WTC11 (cell line): ENCODE data around the gene SLAMF6. TPM values are rescaled to one million over a fixed set of nuclear protein-coding genes. Genes with fewer than 3 reads are reported as not detected.

Experiments
- ATAC-seq: fragments of 200-7000 bp; cut with Tn5 transposase; 2 replicates; pipeline ENCODE4 v1.10.0; 2021; ENCODE audit warnings: mild to moderate bottlenecking, moderate library complexity
- CTCF ChIA-PET: fragments of 300-600 bp; sonication (Branson Sonifier 250); formaldehyde crosslinking; loops from one replicate; lab custom pipeline; 2021; ENCODE audit warnings: antibody characterized with exemption; lab: Charles Lee
- POLR2A ChIA-PET: fragments of 350-600 bp; sonication (Branson Sonifier 250); formaldehyde crosslinking; loops from one replicate; lab custom pipeline; 2021; ENCODE audit warnings: antibody characterized with exemption; lab: Charles Lee
- DNase-seq: peaks from one replicate; pipeline ENCODE4 v3.0.0; 2021; ENCODE audit warnings: low spot score
- H3K27ac Mint-ChIP-seq: 2 replicates; pipeline ENCODE4 v1.8.0; 2021; ENCODE audit warnings: mixed read lengths
- H3K27me3 Mint-ChIP-seq: 2 replicates; pipeline ENCODE4 v1.8.0; 2021; ENCODE audit warnings: low read depth, mild to moderate bottlenecking, moderate library complexity, mixed read lengths
- H3K36me3 Mint-ChIP-seq: 2 replicates; pipeline ENCODE4 v1.8.0; 2021; ENCODE audit warnings: mixed read lengths
- H3K4me1 Mint-ChIP-seq: 2 replicates; pipeline ENCODE4 v1.8.0; 2022; ENCODE audit warnings: mixed read lengths
- H3K4me3 Mint-ChIP-seq: 2 replicates; pipeline ENCODE4 v1.8.0; 2021; ENCODE audit warnings: mild to moderate bottlenecking, moderate library complexity, mixed read lengths
- H3K9me3 Mint-ChIP-seq: 2 replicates; pipeline ENCODE4 v1.8.0; 2021; ENCODE audit warnings: mixed read lengths
- ATF1 ChIP-seq: sonication (generic); formaldehyde crosslinking; IDR thresholded peaks from 2 replicates; pipeline ENCODE4 v1.8.1; 2023; ENCODE audit warnings: mild to moderate bottlenecking, moderate library complexity, missing genetic modification reagents
- E2F4 ChIP-seq: sonication (generic); formaldehyde crosslinking; IDR thresholded peaks from 2 replicates; pipeline ENCODE4 v1.8.1; 2022; ENCODE audit warnings: low read depth, mild to moderate bottlenecking, moderate library complexity, missing genetic modification reagents, borderline replicate concordance
- E2F5 ChIP-seq: sonication (generic); formaldehyde crosslinking; IDR thresholded peaks from 2 replicates; pipeline ENCODE4 v1.8.1; 2022; ENCODE audit warnings: mild to moderate bottlenecking, moderate library complexity, missing genetic modification reagents
- ESRRA ChIP-seq: sonication (generic); formaldehyde crosslinking; IDR thresholded peaks from 2 replicates; pipeline ENCODE4 v1.8.1; 2022; ENCODE audit warnings: mild to moderate bottlenecking, missing genetic modification reagents, borderline replicate concordance
- FOXJ3 ChIP-seq: sonication (generic); formaldehyde crosslinking; IDR thresholded peaks from 2 replicates; pipeline ENCODE4 v1.9.0; 2021; ENCODE audit warnings: missing genetic modification reagents, mild to moderate bottlenecking, borderline replicate concordance
- FOXK1 ChIP-seq: sonication (generic); formaldehyde crosslinking; IDR thresholded peaks from 2 replicates; pipeline ENCODE4 v1.8.0; 2022; ENCODE audit warnings: mild to moderate bottlenecking, moderate library complexity, missing genetic modification reagents
- FOXP4 ChIP-seq: sonication (generic); formaldehyde crosslinking; IDR thresholded peaks from 2 replicates; pipeline ENCODE4 v1.8.0; 2022; ENCODE audit warnings: mild to moderate bottlenecking, missing genetic modification reagents
- JUN ChIP-seq: sonication (generic); formaldehyde crosslinking; IDR thresholded peaks from 2 replicates; pipeline ENCODE4 v1.8.0; 2023; ENCODE audit warnings: mild to moderate bottlenecking, missing genetic modification reagents
- MXD4 ChIP-seq: fragments of 250-450 bp; sonication (Bioruptor Pico); IDR thresholded peaks from 2 replicates; pipeline ENCODE4 v1.8.0; 2021; ENCODE audit warnings: mild to moderate bottlenecking, moderate library complexity, borderline replicate concordance
- NR1H2 ChIP-seq: sonication (generic); formaldehyde crosslinking; IDR thresholded peaks from 2 replicates; pipeline ENCODE4 v1.9.0; 2021; ENCODE audit warnings: mild to moderate bottlenecking, moderate library complexity, missing genetic modification reagents
- NR2C2 ChIP-seq: sonication (generic); formaldehyde crosslinking; IDR thresholded peaks from 2 replicates; pipeline ENCODE4 v1.8.0; 2022; ENCODE audit warnings: mild to moderate bottlenecking, missing genetic modification reagents
- NR3C1 ChIP-seq: sonication (generic); formaldehyde crosslinking; conservative IDR thresholded peaks from 2 replicates; pipeline ENCODE4 v1.8.1; 2023; ENCODE audit warnings: low read depth, mild to moderate bottlenecking, missing genetic modification reagents
- PRDM15 ChIP-seq: sonication (generic); formaldehyde crosslinking; IDR thresholded peaks from 2 replicates; pipeline ENCODE4 v1.8.0; 2022; ENCODE audit warnings: missing genetic modification reagents
- PRRX2 ChIP-seq: fragments of 250-450 bp; sonication (Bioruptor Pico); IDR thresholded peaks from 2 replicates; pipeline ENCODE4 v1.8.0; 2021; ENCODE audit warnings: mild to moderate bottlenecking
- TEAD4 ChIP-seq: sonication (generic); formaldehyde crosslinking; IDR thresholded peaks from 2 replicates; pipeline ENCODE4 v1.8.0; 2022; ENCODE audit warnings: mild to moderate bottlenecking, missing genetic modification reagents
- ZBTB21 ChIP-seq: sonication (generic); formaldehyde crosslinking; IDR thresholded peaks from 2 replicates; pipeline ENCODE4 v1.8.1; 2023; ENCODE audit warnings: mild to moderate bottlenecking, missing genetic modification reagents, borderline replicate concordance
- ZBTB43 ChIP-seq: sonication (generic); formaldehyde crosslinking; IDR thresholded peaks from 2 replicates; pipeline ENCODE4 v1.8.1; 2023; ENCODE audit warnings: mild to moderate bottlenecking, missing genetic modification reagents
- ZNF121 ChIP-seq: sonication (generic); formaldehyde crosslinking; IDR thresholded peaks from 2 replicates; pipeline ENCODE4 v1.8.0; 2023; ENCODE audit warnings: missing genetic modification reagents
- ZNF671 ChIP-seq: fragments of 250-450 bp; sonication (Bioruptor Pico); IDR thresholded peaks from 2 replicates; pipeline ENCODE4 v1.8.0; 2021; ENCODE audit warnings: mild to moderate bottlenecking
- total RNA-seq: library from RNA; stranded (reverse); gene quantifications from 3 replicates; pipeline ENCODE4 v1.2.3, GENCODE V29; 2021

Gene SLAMF6
- total RNA-seq, 1 experiment from 2014 or later: not detected

- ATAC-seq: no peak
- Mint-ChIP-seq H3K9me3 (no peaks in the 10 kb centered on the region), H3K27me3 (0 out of 2 replicates have a peak, but pooled peaks cover 2% of the 10 kb centered on the region), H3K4me1 (peaks cover 7% of the 10 kb centered on the region; the same call in 1 of the 2 replicates), H3K36me3 (no peaks in the 10 kb centered on the region), H3K27ac (no peak overlapping the region), H3K4me3 (no peak overlapping the region)
- DNase-seq: no peak
- TF ChIP-seq E2F5 (CRISPR knock-in tag) (no peak), ZNF671 (CRISPR knock-in tag) (no peak), MXD4 (CRISPR knock-in tag) (no peak), ATF1 (no peak), ESRRA (CRISPR knock-in tag) (no peak), NR2C2 (CRISPR knock-in tag) (no peak), NR1H2 (no peak), ZBTB43 (CRISPR knock-in tag) (no peak), TEAD4 (CRISPR knock-in tag) (no peak), ZBTB21 (CRISPR knock-in tag) (no peak), ZNF121 (no peak), E2F4 (CRISPR knock-in tag) (no peak), NR3C1 (CRISPR knock-in tag) (no peak), PRRX2 (no peak), FOXJ3 (CRISPR knock-in tag) (no peak), JUN (no peak), FOXK1 (no peak), PRDM15 (no peak), FOXP4 (CRISPR knock-in tag) (no peak)
- ChIA-PET POLR2A (no interaction called here), CTCF (no interaction called here)
Measured at GRCh38 chr1:160454371-160455152, 68.5 kb downstream of the SLAMF6 start.
